ENCODE measurements around the gene GDPD5.
A peak's percentile ranks its signal among the peaks of the same experiment; 100 is the strongest.

Gene GDPD5

GRCh38 chr11:75474878-75475766, 50.6 kb downstream of the GDPD5 start:
- Histone ChIP-seq H3K4me1 (ENCODE audit: control insufficient read depth, insufficient read depth, low read length) (peaks cover 14% of the 10 kb centered on the region), H3K4me3 (ENCODE audit: low read depth, low read length) (peak overlapping the region; percentile 41), H3K9me3 (ENCODE audit: control insufficient read depth, insufficient read depth, low read length) (no peaks in the 10 kb centered on the region), H3K9ac (ENCODE audit: low read depth, low read length) (no peak overlapping the region), H3K27me3 (ENCODE audit: control insufficient read depth, insufficient read depth, low read length) (no peaks in the 10 kb centered on the region), H3K27ac (ENCODE audit: low read depth, low read length) (peak overlapping the region; percentile 76), H3K36me3 (ENCODE audit: control insufficient read depth, insufficient read depth, low read length) (no peaks in the 10 kb centered on the region)

GRCh38 chr11:75474240-75474639, 51.5 kb downstream of the GDPD5 start:
- Histone ChIP-seq H3K36me3 (ENCODE audit: control insufficient read depth, insufficient read depth, low read length) (no peaks in the 10 kb centered on the region), H3K27ac (ENCODE audit: low read depth, low read length) (peak overlapping the region; percentile 3), H3K9me3 (ENCODE audit: control insufficient read depth, insufficient read depth, low read length) (no peaks in the 10 kb centered on the region), H3K9ac (ENCODE audit: low read depth, low read length) (no peak overlapping the region), H3K4me1 (ENCODE audit: control insufficient read depth, insufficient read depth, low read length) (peaks cover 14% of the 10 kb centered on the region), H3K27me3 (ENCODE audit: control insufficient read depth, insufficient read depth, low read length) (no peaks in the 10 kb centered on the region), H3K4me3 (ENCODE audit: low read depth, low read length) (no peak overlapping the region)

- no peak overlapping the region for H3K4me3 ChIP-seq (ENCODE audit: low read depth, low read length)
- H3K4me1 ChIP-seq (ENCODE audit: control insufficient read depth, insufficient read depth, low read length): peaks cover 17% of the 10 kb centered on the region
- no peak overlapping the region for H3K9ac ChIP-seq (ENCODE audit: low read depth, low read length)
- no peaks in the 10 kb centered on the region for H3K36me3 ChIP-seq (ENCODE audit: control insufficient read depth, insufficient read depth, low read length)
- no peaks in the 10 kb centered on the region for H3K9me3 ChIP-seq (ENCODE audit: control insufficient read depth, insufficient read depth, low read length)
- H3K27ac ChIP-seq (ENCODE audit: low read depth, low read length): no peak overlapping the region
- H3K27me3 ChIP-seq (ENCODE audit: control insufficient read depth, insufficient read depth, low read length): no peaks in the 10 kb centered on the region
Observed at GRCh38 chr11:75473684-75474083, 52.1 kb downstream of the GDPD5 start.

- no peaks in the 10 kb centered on the region for H3K36me3 ChIP-seq (ENCODE audit: control insufficient read depth, insufficient read depth, low read length)
- H3K4me3 ChIP-seq (ENCODE audit: low read depth, low read length): no peak overlapping the region
- H3K4me1 ChIP-seq (ENCODE audit: control insufficient read depth, insufficient read depth, low read length): peaks cover 21% of the 10 kb centered on the region
- no peaks in the 10 kb centered on the region for H3K9me3 ChIP-seq (ENCODE audit: control insufficient read depth, insufficient read depth, low read length)
- no peaks in the 10 kb centered on the region for H3K27me3 ChIP-seq (ENCODE audit: control insufficient read depth, insufficient read depth, low read length)
- H3K27ac ChIP-seq (ENCODE audit: low read depth, low read length): no peak overlapping the region
- no peak overlapping the region for H3K9ac ChIP-seq (ENCODE audit: low read depth, low read length)
Observed at GRCh38 chr11:75472081-75472732, 53.5 kb downstream of the GDPD5 start.

GRCh38 chr11:75471176-75471973, 54.4 kb downstream of the GDPD5 start:
- H3K4me3 ChIP-seq (ENCODE audit: low read depth, low read length): no peak overlapping the region
- no peak overlapping the region for H3K9ac ChIP-seq (ENCODE audit: low read depth, low read length)
- no peaks in the 10 kb centered on the region for H3K27me3 ChIP-seq (ENCODE audit: control insufficient read depth, insufficient read depth, low read length)
- H3K9me3 ChIP-seq (ENCODE audit: control insufficient read depth, insufficient read depth, low read length): no peaks in the 10 kb centered on the region
- no peak overlapping the region for H3K27ac ChIP-seq (ENCODE audit: low read depth, low read length)
- no peaks in the 10 kb centered on the region for H3K36me3 ChIP-seq (ENCODE audit: control insufficient read depth, insufficient read depth, low read length)
- H3K4me1 ChIP-seq (ENCODE audit: control insufficient read depth, insufficient read depth, low read length): peaks cover 21% of the 10 kb centered on the region

GRCh38 chr11:75470476-75471080, 55.2 kb downstream of the GDPD5 start:
- Histone ChIP-seq H3K27me3 (ENCODE audit: control insufficient read depth, insufficient read depth, low read length) (no peaks in the 10 kb centered on the region), H3K4me1 (ENCODE audit: control insufficient read depth, insufficient read depth, low read length) (peaks cover 23% of the 10 kb centered on the region), H3K9me3 (ENCODE audit: control insufficient read depth, insufficient read depth, low read length) (no peaks in the 10 kb centered on the region), H3K9ac (ENCODE audit: low read depth, low read length) (no peak overlapping the region), H3K27ac (ENCODE audit: low read depth, low read length) (no peak overlapping the region), H3K36me3 (ENCODE audit: control insufficient read depth, insufficient read depth, low read length) (no peaks in the 10 kb centered on the region), H3K4me3 (ENCODE audit: low read depth, low read length) (no peak overlapping the region)

- no peaks in the 10 kb centered on the region for H3K27me3 ChIP-seq (ENCODE audit: control insufficient read depth, insufficient read depth, low read length)
- no peak overlapping the region for H3K27ac ChIP-seq (ENCODE audit: low read depth, low read length)
- H3K36me3 ChIP-seq (ENCODE audit: control insufficient read depth, insufficient read depth, low read length): no peaks in the 10 kb centered on the region
- no peaks in the 10 kb centered on the region for H3K9me3 ChIP-seq (ENCODE audit: control insufficient read depth, insufficient read depth, low read length)
- peaks cover 17% of the 10 kb centered on the region for H3K4me1 ChIP-seq (ENCODE audit: control insufficient read depth, insufficient read depth, low read length)
- H3K4me3 ChIP-seq (ENCODE audit: low read depth, low read length): no peak overlapping the region
- H3K9ac ChIP-seq (ENCODE audit: low read depth, low read length): no peak overlapping the region
Observed at GRCh38 chr11:75469785-75470405, 55.8 kb downstream of the GDPD5 start.

- H3K9ac ChIP-seq (ENCODE audit: low read depth, low read length): no peak overlapping the region
- no peaks in the 10 kb centered on the region for H3K36me3 ChIP-seq (ENCODE audit: control insufficient read depth, insufficient read depth, low read length)
- H3K27me3 ChIP-seq (ENCODE audit: control insufficient read depth, insufficient read depth, low read length): no peaks in the 10 kb centered on the region
- H3K4me1 ChIP-seq (ENCODE audit: control insufficient read depth, insufficient read depth, low read length): peaks cover 14% of the 10 kb centered on the region
- H3K4me3 ChIP-seq (ENCODE audit: low read depth, low read length): no peak overlapping the region
- H3K9me3 ChIP-seq (ENCODE audit: control insufficient read depth, insufficient read depth, low read length): no peaks in the 10 kb centered on the region
- H3K27ac ChIP-seq (ENCODE audit: low read depth, low read length): no peak overlapping the region
Observed at GRCh38 chr11:75468534-75469340, 57.0 kb downstream of the GDPD5 start.

- H3K36me3 ChIP-seq (ENCODE audit: control insufficient read depth, insufficient read depth, low read length): no peaks in the 10 kb centered on the region
- no peaks in the 10 kb centered on the region for H3K9me3 ChIP-seq (ENCODE audit: control insufficient read depth, insufficient read depth, low read length)
- H3K9ac ChIP-seq (ENCODE audit: low read depth, low read length): no peak overlapping the region
- H3K4me3 ChIP-seq (ENCODE audit: low read depth, low read length): no peak overlapping the region
- no peak overlapping the region for H3K27ac ChIP-seq (ENCODE audit: low read depth, low read length)
- no peaks in the 10 kb centered on the region for H3K27me3 ChIP-seq (ENCODE audit: control insufficient read depth, insufficient read depth, low read length)
- H3K4me1 ChIP-seq (ENCODE audit: control insufficient read depth, insufficient read depth, low read length): peaks cover 22% of the 10 kb centered on the region
Observed at GRCh38 chr11:75467881-75468280, 57.9 kb downstream of the GDPD5 start.

GRCh38 chr11:75467311-75467710, 58.4 kb downstream of the GDPD5 start:
- Histone ChIP-seq H3K9me3 (ENCODE audit: control insufficient read depth, insufficient read depth, low read length) (no peaks in the 10 kb centered on the region), H3K4me3 (ENCODE audit: low read depth, low read length) (no peak overlapping the region), H3K9ac (ENCODE audit: low read depth, low read length) (no peak overlapping the region), H3K36me3 (ENCODE audit: control insufficient read depth, insufficient read depth, low read length) (no peaks in the 10 kb centered on the region), H3K27ac (ENCODE audit: low read depth, low read length) (no peak overlapping the region), H3K4me1 (ENCODE audit: control insufficient read depth, insufficient read depth, low read length) (peaks cover 27% of the 10 kb centered on the region), H3K27me3 (ENCODE audit: control insufficient read depth, insufficient read depth, low read length) (no peaks in the 10 kb centered on the region)
